ENCODE data around the gene GRB10. TPM values are rescaled to one million over a fixed set of nuclear protein-coding genes. Genes with fewer than 3 reads are reported as not detected.

Gene GRB10
- total RNA-seq, 4 donors from 2014 or later = 28.5 to 58.0 (median 53.0) TPM

- TF ChIP-seq, protein P1, sequence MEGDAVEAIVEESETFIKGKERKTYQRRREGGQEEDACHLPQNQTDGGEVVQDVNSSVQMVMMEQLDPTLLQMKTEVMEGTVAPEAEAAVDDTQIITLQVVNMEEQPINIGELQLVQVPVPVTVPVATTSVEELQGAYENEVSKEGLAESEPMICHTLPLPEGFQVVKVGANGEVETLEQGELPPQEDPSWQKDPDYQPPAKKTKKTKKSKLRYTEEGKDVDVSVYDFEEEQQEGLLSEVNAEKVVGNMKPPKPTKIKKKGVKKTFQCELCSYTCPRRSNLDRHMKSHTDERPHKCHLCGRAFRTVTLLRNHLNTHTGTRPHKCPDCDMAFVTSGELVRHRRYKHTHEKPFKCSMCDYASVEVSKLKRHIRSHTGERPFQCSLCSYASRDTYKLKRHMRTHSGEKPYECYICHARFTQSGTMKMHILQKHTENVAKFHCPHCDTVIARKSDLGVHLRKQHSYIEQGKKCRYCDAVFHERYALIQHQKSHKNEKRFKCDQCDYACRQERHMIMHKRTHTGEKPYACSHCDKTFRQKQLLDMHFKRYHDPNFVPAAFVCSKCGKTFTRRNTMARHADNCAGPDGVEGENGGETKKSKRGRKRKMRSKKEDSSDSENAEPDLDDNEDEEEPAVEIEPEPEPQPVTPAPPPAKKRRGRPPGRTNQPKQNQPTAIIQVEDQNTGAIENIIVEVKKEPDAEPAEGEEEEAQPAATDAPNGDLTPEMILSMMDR (IDR thresholded peaks at IDR 0.05) = no peak
- no peaks in the 10 kb centered on the region for H3K9me3 ChIP-seq
- no peak for ATAC-seq
- no peak overlapping the region for H3K4me3 ChIP-seq
- 60 to 89% methylated on average over 1 to 3 of the region's 9 CpGs for WGBS, 2 donors (ENCODE audit: low coverage in 1 of 2)
- peaks cover 0 to 29% (median 0%) of the 10 kb centered on the region in 3 donors for H3K4me1 ChIP-seq
- peaks cover 0 to 5% of the 10 kb centered on the region in 2 donors for H3K36me3 ChIP-seq
- no peaks in the 10 kb centered on the region for H3K27me3 ChIP-seq
- no peak overlapping the region for H3K27ac ChIP-seq
Observed at GRCh38 chr7:50771120-50772002, 11.3 kb downstream of the GRB10 start.

DNA sequence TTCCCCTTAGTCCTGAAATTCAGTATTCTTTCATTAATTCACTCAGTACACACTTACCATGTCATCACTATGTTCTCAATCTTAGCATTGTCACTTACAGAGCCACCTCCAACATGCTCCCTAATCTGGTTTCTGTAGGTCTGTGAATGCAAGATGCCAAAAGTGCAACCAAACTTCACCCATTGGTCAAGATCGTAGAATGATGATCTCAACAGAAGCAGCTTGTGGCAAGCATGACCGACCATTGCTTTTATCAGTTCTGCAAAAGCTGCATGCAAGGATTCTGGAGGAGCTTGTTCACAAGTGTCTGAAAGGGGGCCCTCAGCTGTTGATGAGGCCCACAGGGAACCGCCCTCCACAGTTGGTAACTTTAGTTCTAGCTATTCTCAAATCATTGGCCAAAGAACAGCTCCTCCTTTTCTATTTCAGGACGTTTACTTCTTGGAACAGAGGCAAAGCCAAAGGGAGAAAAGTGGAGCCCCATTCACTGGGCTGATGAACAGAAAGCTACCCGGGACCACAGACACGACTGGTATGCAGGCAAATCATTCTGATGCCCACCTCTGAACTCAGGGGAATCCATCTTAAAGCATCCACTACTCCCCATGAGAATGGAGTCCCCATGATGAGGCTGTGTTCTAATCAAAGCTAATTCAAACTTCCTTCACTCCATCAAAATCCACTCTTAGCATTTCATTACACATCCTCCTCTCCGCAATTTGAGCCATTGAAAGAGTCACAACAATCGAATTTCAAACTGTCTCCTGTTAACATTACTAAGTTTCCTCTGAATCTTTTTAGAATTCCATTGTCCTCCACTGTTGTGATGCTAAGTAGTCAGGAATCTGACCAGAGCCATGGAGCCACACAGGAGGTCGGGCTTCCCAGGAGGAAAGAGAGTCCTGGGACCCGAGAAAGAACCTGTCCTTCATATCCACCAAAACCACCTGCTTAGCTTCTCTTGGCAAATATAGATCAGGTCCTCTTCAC lies 13.9 kb downstream of the GRB10 start:
- no peaks in the 10 kb centered on the region for H3K9me3 ChIP-seq
- 67 to 77% methylated on average over 7 to 8 of the region's 10 CpGs for WGBS, 2 donors (ENCODE audit: low coverage in 1 of 2)
- TF ChIP-seq, protein P1 (IDR thresholded peaks at IDR 0.05) = no peak
- no peak for TF ChIP-seq EP300 (IDR thresholded peaks at IDR 0.05)
- TF ChIP-seq POLR2A (IDR thresholded peaks at IDR 0.05) = no peak
- TF ChIP-seq POLR2AphosphoS5 (IDR thresholded peaks at IDR 0.05) = no peak
- no peaks in the 10 kb centered on the region for H3K27me3 ChIP-seq
- no peak for ATAC-seq
- no peak overlapping the region for H3K4me3 ChIP-seq
- H3K36me3 ChIP-seq = peaks cover 0 to 5% of the 10 kb centered on the region in 2 donors
- H3K4me1 ChIP-seq = peaks cover 0 to 20% (median 0%) of the 10 kb centered on the region in 3 donors
- no peak overlapping the region for H3K27ac ChIP-seq

GRCh38 chr7:50766849-50767207 lies 15.9 kb downstream of the GRB10 start:
- Histone ChIP-seq H3K27ac (no peak overlapping the region), H3K4me3 (no peak overlapping the region), H3K4me1 (peaks cover 0 to 20% (median 0%) of the 10 kb centered on the region in 3 donors), H3K27me3 (no peaks in the 10 kb centered on the region), H3K36me3 (peaks cover 0 to 5% of the 10 kb centered on the region in 2 donors), H3K9me3 (no peaks in the 10 kb centered on the region)
- no peak for ATAC-seq
- TF ChIP-seq, protein P1 (IDR thresholded peaks at IDR 0.05) = no peak
- 60 to 100% methylated on average over 1 of the region's 2 CpGs for WGBS, 2 donors (ENCODE audit: low coverage in 1 of 2)

DNA sequence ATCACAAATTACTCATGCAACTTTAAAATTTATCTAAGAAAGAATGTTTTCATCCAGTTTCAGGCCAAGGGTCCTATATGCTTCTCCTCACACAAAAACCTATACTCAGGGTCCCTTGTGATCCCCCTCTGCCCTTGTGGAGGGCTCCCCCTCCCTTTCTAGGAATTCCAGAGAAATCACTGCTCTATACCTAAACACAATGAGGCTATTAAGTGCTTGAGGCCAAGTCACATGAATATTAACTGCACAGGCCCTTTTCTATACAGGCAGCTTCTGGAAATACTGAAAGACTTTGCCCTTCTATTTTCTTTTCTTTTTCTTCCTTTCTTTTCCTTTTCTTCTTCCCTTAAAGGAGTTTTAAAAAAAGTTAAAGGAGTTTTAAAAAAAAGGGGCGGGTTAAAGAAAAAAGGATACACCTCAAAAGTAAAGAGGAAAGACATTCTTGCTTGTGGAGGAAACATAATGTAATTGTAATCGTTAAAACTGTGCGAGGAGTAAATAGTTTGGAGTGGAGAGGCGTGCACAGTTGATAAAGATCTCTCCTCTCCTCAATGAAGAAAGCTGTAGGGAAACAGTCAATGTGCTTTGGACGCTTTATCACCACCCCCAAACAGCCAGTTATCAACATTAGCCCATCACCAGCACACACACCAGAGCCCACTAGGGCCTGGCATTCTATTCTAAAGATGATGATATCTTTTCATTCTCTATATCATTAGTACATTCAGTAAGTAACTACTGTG lies 16.4 kb downstream of the GRB10 start:
- H3K27me3 ChIP-seq = no peaks in the 10 kb centered on the region
- WGBS, 2 donors (ENCODE audit: low coverage in 1 of 2) = 71 to 86% methylated on average over 4 to 5 of the region's 5 CpGs
- ATAC-seq = no peak
- no peaks in the 10 kb centered on the region for H3K9me3 ChIP-seq
- TF ChIP-seq EP300 (IDR thresholded peaks at IDR 0.05) = no peak
- TF ChIP-seq POLR2A (IDR thresholded peaks at IDR 0.05) = no peak
- TF ChIP-seq POLR2AphosphoS5 (IDR thresholded peaks at IDR 0.05) = no peak
- TF ChIP-seq, protein P1 (IDR thresholded peaks at IDR 0.05) = no peak
- peaks cover 0 to 5% of the 10 kb centered on the region in 2 donors for H3K36me3 ChIP-seq
- peaks cover 0 to 20% (median 0%) of the 10 kb centered on the region in 3 donors for H3K4me1 ChIP-seq
- no peak overlapping the region for H3K27ac ChIP-seq
- H3K4me3 ChIP-seq = no peak overlapping the region

All from gastroesophageal sphincter (tissue), 4 donors.